Mammary microvascular endothelial cell (primary cell): ENCODE measurements around the gene APOBEC4. TPM values are rescaled to one million over a fixed set of nuclear protein-coding genes. Genes with fewer than 3 reads are reported as not detected.

Experiments used
- total RNA-seq: library from RNA; depleted of rRNA; stranded (reverse); fragments of >200 nt; gene quantifications from 2 replicates; pipeline ENCODE4 v1.2.3, GENCODE V29; 2015

APOBEC4 gene
- total RNA-seq, result not detected in 2 replicates

GRCh38 chr1:183652547-183653461 lies at the start of gene APOBEC4:
Gene APOBEC4 (minus strand): TSS chr1:183653316. CDS start chr1:183648781, 4,535 bp downstream.

GRCh38 chr1:183635606-183636333 lies 17.3 kb downstream of the APOBEC4 start, which contains the start of gene ARPC5:
Gene ARPC5 (minus strand): TSS chr1:183635783. CDS start chr1:183635659, 124 bp downstream.

Other genes starting within 250 kb of the APOBEC4 start
- gene NMNAT2, start 234.9 kb downstream of the APOBEC4 start, total RNA-seq, result 1.3 and 4.1 TPM in 2 replicates
- gene SMG7, start 180.8 kb downstream of the APOBEC4 start, total RNA-seq, result 21.7 and 27.2 TPM in 2 replicates
- gene NCF2, start 62.9 kb downstream of the APOBEC4 start, total RNA-seq, result 0.05 and 0.20 TPM in 2 replicates
- gene ARPC5, start 17.5 kb downstream of the APOBEC4 start, total RNA-seq, result 196 and 219 TPM in 2 replicates
- 11.8 and 12.3 TPM in 2 replicates for gene RGL1, start 151.8 kb upstream of the APOBEC4 start, total RNA-seq